Amniotic epithelial cell (primary cell): ENCODE results near the gene XPO4.
A peak's percentile ranks its signal among the peaks of the same experiment; 100 is the strongest.
"Not testable (repeated sequence)": the region's sequence is repeated elsewhere in the genome, so short reads cannot be mapped to it uniquely, and the experiment has no call there.

Experiments used
- DNase-seq: peaks from one replicate; pipeline ENCODE4 v3.0.0-alpha.2; 2010; ENCODE audit warnings: low read depth

The XPO4 gene

DNA sequence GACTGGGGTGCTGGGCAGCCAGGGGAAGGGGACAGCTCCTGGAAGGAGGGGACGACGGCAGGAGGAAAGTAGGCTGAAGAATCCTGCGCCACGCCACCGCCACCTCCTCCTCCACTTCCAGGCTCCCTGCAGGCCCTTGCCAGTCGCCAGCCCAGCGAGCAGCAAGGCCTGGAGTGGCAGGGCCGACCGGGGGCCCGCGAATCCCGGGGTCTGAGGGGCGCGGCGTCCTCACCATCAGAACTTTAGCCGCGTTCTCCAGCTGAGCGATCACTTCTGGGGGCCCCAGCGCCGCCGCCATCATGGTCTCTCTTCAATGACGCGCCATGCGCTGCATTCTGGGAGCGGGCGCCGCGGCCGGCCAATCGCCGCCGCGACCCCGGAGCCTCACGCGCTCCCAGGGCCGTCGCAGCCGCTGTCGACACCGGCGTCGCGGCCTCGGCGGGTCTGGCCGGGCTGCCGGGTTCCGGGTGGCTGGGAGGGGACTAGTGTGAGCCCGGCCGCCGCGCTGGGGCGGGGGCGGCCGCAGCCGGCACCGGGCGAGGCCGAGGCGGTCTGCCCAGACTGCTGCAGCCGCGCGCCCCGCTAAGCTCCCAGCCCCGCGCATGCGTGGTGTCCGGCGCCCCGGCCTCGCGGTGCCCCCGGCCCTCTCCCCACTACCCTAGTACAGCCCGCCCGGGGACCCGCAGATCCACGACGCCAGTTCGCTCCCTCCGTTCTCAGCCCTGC, at the start of gene XPO4:
XPO4 (minus strand) TSS at position 309 of the 726 bp plus-strand sequence; CDS start at position 301, 8 bp downstream.
- DNase-seq, result peak; percentile 64

- DNase-seq, result not testable (repeated sequence)
Measured at GRCh38 chr13:20948001-20948400, 45.5 kb upstream of the XPO4 start.

- DNase-seq, result no peak
Measured at GRCh38 chr13:20945952-20946383, 43.4 kb upstream of the XPO4 start.

DNA sequence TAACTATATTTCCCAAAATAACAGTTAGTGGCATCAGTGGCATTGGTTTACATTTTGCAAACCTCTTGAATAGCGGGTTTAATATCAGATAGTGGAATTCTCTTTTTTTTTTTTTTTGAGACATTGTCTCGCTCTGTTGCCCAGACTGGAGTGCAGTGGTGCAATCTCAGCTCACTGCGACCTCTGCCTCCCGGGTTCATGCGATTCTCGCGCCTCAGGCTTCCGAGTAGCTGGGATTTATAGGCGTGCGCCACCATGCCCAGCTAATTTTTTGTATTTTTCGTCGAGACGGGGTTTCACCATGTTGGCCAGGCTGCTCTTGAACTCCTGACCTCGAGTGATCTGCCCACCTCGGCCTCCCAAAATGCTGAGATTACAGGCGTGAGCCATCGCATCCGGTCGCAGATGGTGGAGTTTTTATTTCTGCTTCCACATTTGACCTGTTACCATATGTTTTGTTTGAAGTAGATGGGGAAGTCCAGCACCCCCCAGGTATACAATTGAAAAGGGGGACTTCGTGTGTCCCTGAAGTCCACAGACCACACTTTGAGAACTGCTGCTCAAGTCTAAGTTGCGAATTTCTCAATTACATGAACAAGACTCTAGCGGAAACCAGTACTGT, 40.5 kb upstream of the XPO4 start:
- DNase-seq, result no peak

DNA sequence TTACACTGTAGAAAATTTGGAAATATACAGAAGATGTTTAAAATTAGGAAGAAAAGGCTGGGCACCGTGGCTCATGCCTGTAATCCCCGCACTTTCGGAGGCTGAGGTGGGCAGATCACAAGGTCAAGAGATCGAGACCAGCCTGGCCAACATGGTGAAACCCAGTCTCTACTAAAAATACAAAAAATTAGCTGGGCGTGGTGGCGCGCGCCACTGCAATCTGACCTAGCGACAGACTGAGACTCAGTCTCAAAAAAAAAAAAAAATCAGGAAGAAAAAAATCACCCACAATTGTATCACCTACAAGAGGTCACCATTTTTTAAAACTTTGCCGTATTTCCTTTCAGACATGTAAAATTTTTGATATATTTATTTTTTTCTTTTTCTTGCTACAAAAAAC, 38.0 kb upstream of the XPO4 start:
- DNase-seq, result not testable (repeated sequence)

GRCh38 chr13:20940083-20940482, 37.5 kb upstream of the XPO4 start:
- peak; percentile 93 for DNase-seq

DNA sequence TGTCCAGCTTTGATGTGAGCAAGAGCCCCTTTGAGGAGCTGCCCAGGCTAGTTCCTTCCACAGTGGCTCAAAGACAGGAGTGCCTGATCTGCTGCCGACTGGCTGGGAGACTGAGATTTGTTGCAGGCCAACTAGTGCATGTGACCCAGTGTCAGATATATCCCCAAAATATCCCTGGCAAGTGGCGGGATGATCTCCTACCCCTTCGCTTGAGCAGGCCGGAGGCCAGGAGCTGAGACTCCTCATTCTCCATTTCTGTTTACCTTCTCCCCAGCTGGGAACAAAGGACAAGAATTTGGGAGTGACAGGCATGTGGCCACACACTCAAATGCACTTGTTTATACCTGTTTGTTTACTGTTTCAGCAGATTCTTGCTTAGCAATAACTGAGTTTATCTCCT, 37.1 kb upstream of the XPO4 start:
- DNase-seq, result no peak

DNA sequence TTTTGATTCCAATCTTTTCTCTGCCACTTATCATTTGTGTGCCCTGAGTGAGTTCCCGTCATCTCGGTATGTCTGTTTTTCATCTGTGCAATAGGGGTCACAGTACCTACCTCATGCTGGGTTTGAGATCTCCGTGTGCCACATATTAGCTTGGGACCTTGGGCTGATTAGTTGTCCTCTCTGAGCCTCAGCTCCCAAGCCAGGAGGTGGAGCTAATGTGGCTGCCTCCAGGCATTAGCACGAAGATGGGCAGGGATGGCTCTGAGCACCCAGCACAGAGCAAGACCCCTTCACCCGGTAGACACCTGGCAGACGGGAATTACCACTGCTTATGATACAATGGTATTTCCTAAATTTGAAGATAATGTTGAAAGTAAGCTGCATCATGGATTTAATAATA, 35.8 kb upstream of the XPO4 start:
- no peak for DNase-seq

DNA sequence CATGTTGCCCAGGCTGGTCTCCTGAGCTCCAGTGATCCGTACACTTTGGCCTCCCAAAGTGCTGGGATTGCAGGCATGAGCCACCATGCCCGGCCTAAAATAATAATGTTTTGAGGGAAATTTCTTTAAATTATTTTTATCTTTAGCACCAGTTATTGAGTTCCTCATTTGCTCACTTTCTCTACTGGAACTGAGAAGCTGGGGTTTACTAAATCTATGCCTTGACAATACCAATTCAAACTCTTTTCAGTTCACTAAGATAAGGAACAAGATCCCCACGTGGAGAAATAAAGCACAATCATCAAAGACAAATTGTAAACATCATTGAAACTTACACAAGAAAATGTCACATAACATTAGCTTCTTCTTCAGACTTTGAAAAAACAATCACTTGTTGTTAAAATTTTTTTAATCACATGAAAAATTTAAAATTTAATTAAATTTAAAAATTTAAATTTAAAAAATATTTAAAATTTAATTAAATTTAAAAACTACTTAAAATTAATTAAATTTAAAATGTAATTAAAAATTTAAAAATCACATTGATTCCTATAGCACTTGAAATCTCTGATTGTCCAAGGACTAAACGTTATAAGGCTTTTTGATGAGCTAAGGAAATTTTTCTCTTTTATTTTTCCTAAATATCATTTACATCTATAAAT, 25.2 kb upstream of the XPO4 start:
- DNase-seq, result no peak

DNA sequence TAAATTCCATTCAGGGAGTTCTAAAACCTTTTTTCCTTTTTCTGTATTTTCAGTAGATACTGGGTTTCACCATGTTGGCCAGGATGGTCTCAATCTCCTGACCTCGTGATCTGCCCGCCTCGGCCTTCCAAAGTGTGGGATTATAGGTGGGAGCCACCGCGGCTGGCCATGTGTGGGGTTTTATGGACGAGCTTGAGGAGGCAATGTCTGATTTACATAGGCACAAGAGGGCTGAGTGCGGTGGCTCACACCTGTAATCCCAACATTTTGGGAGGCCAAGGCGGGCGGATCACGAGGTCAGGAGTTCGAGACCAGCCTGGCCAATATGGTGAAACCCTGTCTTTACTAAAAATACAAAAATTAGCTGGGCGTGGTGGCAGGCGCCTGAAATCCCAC, 22.8 kb upstream of the XPO4 start:
- DNase-seq, result not testable (repeated sequence)

- peak; percentile 77 for DNase-seq
Measured at GRCh38 chr13:20924758-20925394, 22.3 kb upstream of the XPO4 start.

DNA sequence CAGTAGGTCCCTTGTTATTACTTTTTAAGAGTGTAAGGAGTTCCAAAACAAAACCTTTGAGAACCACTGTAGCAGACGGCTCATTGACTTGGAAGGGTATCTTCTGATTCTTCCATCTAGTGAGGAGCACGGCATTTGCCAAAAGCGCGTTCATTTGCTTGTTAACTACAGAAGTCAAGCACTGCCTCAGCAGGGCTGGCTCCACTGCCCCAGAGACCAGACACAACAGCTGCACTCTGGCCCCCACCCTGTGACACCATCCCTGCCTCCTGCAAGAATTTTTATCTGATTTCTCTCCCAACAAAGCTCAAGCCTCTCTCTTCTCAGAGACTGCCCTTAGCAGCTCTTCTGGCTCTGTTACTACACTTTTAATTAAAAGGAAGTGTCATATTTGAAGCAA, 20.7 kb upstream of the XPO4 start:
- DNase-seq, result no peak

DNA sequence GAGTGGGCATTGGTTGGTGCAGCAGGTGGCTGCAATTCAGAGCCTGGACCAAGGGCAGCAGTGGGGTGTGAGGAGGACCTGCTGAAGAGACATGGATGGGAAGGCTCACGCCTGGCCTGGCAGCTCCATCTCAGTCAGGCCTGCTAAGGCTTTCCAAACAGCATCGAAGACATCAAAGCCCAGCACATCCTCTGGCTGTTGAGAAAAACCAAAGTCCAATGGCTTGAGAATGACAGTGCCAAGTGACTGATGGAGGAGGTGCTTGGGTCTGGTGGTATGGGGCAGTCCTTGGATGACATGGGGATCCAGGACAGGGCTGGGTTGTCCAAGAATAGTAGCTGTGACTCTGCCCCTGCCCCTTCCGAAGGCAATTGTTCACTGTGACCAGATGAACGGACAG, 19.0 kb upstream of the XPO4 start:
- no peak for DNase-seq

DNA sequence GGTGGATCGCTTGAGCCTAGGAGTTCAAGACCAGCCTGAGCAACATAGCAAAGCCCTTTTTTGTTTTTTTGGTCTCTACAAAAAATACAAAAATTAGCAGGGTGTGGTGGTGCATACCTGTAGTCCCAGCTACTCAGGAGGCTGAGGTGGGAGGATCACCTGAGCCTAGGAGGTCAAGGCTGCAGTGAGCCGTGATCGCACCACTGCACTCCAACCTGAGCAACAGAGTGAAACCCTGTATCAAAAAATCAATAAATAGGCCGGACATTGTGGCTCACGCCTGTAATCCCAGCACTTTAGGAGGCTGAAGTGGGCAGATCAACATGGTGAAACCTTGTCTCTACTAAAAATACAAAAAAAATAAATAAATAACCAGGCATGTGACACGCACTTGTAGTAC, 13.1 kb upstream of the XPO4 start:
- DNase-seq, result not testable (repeated sequence)

DNA sequence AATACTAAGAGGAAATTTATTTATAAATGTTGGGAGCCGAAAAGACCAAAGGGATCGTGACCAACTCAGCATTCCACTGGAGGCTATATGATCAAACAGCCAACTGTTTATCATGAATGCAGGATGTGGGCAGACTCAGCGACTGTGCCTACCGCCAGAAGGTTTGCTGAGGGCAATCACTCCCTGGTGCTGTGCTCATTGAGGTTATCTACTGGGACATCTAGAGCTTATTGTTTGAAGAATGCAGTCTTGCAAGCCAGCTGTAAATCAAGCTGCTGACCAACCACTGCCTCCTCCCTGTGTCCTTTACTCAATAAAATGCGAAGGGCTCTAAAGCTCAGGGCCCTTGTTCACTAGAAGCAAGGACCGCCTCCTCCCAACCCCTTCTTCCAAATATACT, 8.5 kb upstream of the XPO4 start:
- peak; percentile 20 for DNase-seq

DNA sequence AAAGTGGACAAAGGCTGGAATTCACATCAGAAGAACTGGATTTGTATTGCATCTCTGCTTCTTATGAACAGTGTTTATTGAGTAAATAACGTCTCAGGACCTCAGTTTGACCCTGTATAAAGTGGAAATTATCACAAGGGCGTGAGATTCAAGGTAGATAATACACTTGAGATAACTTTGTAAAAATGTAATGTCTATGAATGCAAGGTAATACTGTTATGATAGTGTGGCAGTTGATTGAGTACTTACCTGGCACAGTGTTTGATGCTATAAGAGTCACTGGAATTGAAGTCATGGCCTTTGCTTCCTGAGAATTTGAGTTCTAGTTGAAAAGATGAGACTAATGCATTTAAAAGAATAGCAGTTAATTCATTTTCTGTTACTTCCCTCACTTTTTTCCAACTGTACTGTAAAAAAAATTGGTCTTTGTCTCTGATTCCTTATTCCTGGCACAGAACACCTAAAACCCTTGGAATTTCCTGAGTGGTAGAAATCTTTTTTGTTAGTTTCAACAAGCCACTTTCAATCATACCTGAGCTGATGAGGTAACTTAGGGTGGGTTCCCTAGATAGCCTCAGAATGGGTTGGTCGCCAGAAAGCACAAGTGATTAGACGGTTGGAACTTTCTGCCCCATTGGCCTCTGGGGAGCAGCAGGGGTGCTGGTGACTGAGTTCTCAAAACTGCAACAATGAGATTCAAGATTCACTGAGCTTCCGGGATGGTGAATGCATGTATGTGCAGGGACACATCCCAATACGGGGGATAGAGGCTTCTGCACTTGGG, 6.4 kb upstream of the XPO4 start:
- no peak for DNase-seq

DNA sequence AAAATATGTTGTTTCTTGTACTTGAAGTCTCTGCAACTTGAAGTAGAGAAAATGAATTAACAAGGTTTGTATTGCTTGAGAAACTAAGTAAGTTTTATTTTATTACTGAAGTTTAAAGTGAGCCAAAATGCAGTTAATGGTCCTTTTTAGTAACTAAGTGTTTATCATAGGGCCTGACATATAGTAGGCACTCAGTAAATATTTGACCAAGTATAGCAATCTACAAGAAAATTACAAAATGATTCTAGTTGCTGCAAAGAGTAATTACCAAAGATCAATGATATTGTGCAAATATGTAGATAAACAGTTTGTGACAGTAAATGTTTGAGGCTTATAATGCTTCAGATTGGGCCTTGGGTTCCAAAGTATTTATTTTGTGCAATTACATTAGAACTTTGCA, 2.4 kb upstream of the XPO4 start:
- no peak for DNase-seq

DNA sequence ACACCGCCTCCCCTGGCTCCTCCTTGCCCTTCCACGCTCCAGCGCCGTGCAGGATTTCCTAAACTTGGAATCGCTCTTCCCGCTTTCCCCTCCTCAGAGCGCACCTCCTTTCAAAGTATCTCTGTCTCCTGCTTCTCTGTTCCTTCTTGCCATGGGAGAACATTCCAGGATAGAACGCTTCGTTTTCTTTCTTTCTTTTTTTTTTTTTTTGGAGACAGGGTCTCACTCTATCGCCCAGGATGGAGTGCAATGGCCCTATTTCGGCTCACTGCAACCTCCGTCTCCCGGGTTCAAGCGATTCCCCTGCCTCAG, 574 bp upstream of the XPO4 start:
- no peak for DNase-seq

DNA sequence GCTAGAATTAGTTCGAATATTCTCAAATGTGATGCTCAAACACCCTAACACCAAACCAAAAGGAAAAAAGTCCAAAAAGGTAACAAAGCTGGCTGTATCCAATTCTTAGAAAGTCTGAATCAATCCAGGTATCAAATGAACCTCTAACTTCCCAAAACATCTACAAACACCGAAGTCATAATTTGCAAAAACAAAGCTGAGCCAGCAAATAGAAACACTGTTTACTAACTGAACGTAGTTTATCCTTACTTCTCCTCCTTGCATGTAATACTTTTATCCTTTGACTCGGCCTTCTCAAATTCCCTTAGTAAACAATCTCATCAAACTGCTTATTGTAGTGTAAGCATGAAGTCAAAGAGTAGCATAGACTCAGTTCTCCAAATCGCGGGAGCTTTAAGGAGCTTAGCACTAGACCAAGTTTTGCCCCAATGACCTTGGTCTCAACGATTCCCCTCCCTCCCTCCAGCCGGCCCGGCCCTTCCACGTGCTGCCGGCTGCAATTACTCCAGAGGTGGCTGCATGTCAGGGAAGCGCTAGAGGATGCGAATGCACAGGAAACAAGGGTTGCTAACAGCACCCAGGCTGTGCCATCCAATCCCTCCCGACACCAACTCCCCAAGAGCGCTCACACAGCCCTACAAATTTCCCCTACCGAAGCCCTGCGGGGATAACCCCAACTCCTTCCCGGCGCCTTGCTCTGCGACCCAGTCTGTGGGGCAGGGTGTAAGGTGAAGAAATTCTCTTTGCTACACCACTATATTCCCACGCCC, 693 bp downstream of the XPO4 start:
- DNase-seq, result peak; percentile 45

DNA sequence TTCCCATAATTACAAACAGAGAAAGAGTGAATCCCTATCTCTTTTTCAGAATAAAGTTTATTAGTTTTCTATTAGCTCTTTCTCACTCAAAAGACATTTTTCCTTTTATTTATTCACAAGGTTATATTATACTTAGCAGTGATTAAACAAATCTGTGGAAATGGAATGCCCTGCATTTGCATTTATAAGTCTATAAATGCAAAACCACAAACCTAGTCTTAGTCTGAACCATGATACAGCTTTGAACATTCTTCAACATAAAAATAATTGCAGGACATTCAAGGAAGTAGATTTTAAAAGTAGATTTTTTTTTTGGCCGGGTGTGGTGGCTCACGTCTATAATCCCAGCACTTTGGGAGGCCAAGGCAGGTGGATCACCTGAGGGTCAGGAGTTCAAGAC, 8.3 kb downstream of the XPO4 start:
- no peak for DNase-seq

- DNase-seq, result no peak
Measured at GRCh38 chr13:20891768-20892167, 10.8 kb downstream of the XPO4 start.
